ENCODE results near the gene EIPR1. TPM values are rescaled to one million over a fixed set of nuclear protein-coding genes. Genes with fewer than 3 reads are reported as not detected.

EIPR1 gene
- total RNA-seq, 1 experiment from 2014 or later = 40.4 TPM

DNA sequence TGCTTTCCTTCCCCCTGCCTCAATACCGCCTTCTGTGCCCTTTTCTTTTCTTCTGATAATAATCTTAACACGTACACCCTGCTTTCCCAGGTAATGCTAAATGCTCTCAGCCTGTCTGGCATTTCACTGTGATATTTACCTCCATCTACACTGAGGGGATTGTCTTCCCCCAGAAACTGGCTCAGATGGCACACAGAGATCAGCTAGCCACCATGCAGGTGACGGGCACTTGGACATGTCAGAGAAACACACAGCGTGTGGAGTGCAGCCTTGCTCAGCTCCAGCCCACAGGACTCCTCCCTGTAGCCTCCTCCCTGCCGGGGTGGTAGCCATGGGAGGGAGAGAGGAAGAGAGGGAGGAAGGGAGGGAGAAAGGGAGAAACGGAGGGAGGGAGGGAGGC lies 131.2 kb downstream of the EIPR1 start:
- ChIA-PET POLR2A (ENCODE audit: unreplicated experiment) (no interaction called here), CTCF (no interaction called here)
- DNase-seq = no peak
- TF ChIP-seq EZH2 (IDR thresholded peaks at IDR 0.05; ENCODE audit: low read depth) = no peak
- TF ChIP-seq, protein P1, sequence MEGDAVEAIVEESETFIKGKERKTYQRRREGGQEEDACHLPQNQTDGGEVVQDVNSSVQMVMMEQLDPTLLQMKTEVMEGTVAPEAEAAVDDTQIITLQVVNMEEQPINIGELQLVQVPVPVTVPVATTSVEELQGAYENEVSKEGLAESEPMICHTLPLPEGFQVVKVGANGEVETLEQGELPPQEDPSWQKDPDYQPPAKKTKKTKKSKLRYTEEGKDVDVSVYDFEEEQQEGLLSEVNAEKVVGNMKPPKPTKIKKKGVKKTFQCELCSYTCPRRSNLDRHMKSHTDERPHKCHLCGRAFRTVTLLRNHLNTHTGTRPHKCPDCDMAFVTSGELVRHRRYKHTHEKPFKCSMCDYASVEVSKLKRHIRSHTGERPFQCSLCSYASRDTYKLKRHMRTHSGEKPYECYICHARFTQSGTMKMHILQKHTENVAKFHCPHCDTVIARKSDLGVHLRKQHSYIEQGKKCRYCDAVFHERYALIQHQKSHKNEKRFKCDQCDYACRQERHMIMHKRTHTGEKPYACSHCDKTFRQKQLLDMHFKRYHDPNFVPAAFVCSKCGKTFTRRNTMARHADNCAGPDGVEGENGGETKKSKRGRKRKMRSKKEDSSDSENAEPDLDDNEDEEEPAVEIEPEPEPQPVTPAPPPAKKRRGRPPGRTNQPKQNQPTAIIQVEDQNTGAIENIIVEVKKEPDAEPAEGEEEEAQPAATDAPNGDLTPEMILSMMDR (conservative IDR thresholded peaks at IDR 0.05) = no peak
- Histone ChIP-seq H3K4me3 (no peak overlapping the region), H3F3A (ENCODE audit: insufficient read depth, low read depth) (no peaks in the 10 kb centered on the region), H3K4me1 (replicated peaks; ENCODE audit: insufficient read depth) (no peaks in the 10 kb centered on the region), H2AFZ (no peak overlapping the region), H3K79me2 (ENCODE audit: low read depth) (no peaks in the 10 kb centered on the region), H3K36me3 (ENCODE audit: low read depth) (no peaks in the 10 kb centered on the region), H4K20me1 (ENCODE audit: insufficient read depth) (peaks cover 11% of the 10 kb centered on the region; the same call in 1 of the 2 replicates), H3K9me3 (ENCODE audit: insufficient read depth, low read depth) (peaks cover 12% of the 10 kb centered on the region; the same call in 1 of the 2 replicates), H3K9me2 (ENCODE audit: insufficient read depth) (no peaks in the 10 kb centered on the region), H3K27ac (no peak overlapping the region), H3K4me2 (no peak overlapping the region), H3K27me3 (ENCODE audit: insufficient read depth, low read depth) (no peaks in the 10 kb centered on the region)
- intact Hi-C loops (cut with micrococcal nuclease; ENCODE audit: unreplicated experiment) = no loop called here
- no TSS peak for BruUV-seq (replicated peaks)

DNA sequence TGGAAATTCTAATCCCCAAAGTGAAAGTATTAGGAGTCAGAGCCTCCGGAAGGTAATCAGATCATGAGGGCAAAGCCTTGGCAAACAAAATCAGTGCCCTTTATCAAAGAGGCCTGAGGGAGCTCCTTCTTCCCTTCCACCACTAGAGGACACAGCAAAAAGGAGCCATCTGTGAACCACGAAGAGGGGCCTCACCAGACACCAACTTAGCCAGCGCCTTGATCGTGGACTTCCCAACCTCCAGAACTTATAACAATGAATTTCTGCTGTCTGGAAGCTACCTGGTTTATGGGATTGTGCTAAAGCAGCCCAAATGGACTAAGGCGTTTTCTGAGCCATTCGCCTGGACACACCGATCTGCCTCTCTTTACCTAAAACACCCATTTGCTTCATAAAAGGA lies 133.1 kb downstream of the EIPR1 start:
- H3K9me2 ChIP-seq (ENCODE audit: insufficient read depth) = no peaks in the 10 kb centered on the region
- 0 out of 2 replicates have a peak, but pooled peaks cover 7% of the 10 kb centered on the region for H3K9me3 ChIP-seq (ENCODE audit: insufficient read depth, low read depth)
- H3K4me3 ChIP-seq = no peak overlapping the region
- H3K4me1 ChIP-seq (replicated peaks; ENCODE audit: insufficient read depth) = no peaks in the 10 kb centered on the region
- ChIA-PET CTCF (no interaction called here), POLR2A (ENCODE audit: unreplicated experiment) (no interaction called here)
- H3F3A ChIP-seq (ENCODE audit: insufficient read depth, low read depth) = no peaks in the 10 kb centered on the region
- no peaks in the 10 kb centered on the region for H3K27me3 ChIP-seq (ENCODE audit: insufficient read depth, low read depth)
- H3K27ac ChIP-seq = no peak overlapping the region
- H3K79me2 ChIP-seq (ENCODE audit: low read depth) = no peaks in the 10 kb centered on the region
- no peak overlapping the region for H3K4me2 ChIP-seq
- no TSS peak for BruUV-seq (replicated peaks)
- TF ChIP-seq EZH2 (IDR thresholded peaks at IDR 0.05; ENCODE audit: low read depth) = no peak
- TF ChIP-seq, protein P1 (conservative IDR thresholded peaks at IDR 0.05) = no peak
- no peak overlapping the region for H2AFZ ChIP-seq
- DNase-seq = no peak
- peaks cover 11% of the 10 kb centered on the region; the same call in 1 of the 2 replicates for H4K20me1 ChIP-seq (ENCODE audit: insufficient read depth)
- intact Hi-C loops (cut with micrococcal nuclease; ENCODE audit: unreplicated experiment) = no loop called here
- H3K36me3 ChIP-seq (ENCODE audit: low read depth) = no peaks in the 10 kb centered on the region

DNA sequence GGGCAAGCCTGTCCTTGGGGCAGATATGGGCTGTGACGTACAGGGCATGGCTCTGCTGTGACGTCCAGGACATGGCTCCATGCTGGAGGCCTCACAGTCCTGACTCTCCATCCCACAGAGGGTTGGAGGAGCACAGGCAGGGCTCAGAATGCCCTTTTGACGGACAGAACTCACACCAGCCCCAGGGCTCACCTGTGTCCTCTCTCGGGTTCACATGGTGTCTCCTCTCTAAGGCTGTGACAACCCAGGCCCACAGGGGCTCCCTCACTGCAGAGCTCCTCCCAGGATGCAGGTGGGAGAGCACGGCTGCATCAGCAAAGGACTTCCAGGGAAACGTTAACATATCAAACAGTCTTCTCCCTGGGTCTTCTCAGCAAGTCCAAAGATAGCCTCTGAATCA lies 133.8 kb downstream of the EIPR1 start:
- Histone ChIP-seq H4K20me1 (ENCODE audit: insufficient read depth) (peaks cover 11% of the 10 kb centered on the region; the same call in 1 of the 2 replicates), H3K27ac (no peak overlapping the region), H3K4me2 (no peak overlapping the region), H3K36me3 (ENCODE audit: low read depth) (no peaks in the 10 kb centered on the region), H3K9me3 (ENCODE audit: insufficient read depth, low read depth) (0 out of 2 replicates have a peak, but pooled peaks cover under 1% of the 10 kb centered on the region), H3K4me3 (no peak overlapping the region), H3K9me2 (ENCODE audit: insufficient read depth) (no peaks in the 10 kb centered on the region), H3K27me3 (ENCODE audit: insufficient read depth, low read depth) (no peaks in the 10 kb centered on the region), H3F3A (ENCODE audit: insufficient read depth, low read depth) (no peaks in the 10 kb centered on the region), H2AFZ (no peak overlapping the region), H3K79me2 (ENCODE audit: low read depth) (no peaks in the 10 kb centered on the region), H3K4me1 (replicated peaks; ENCODE audit: insufficient read depth) (no peaks in the 10 kb centered on the region)
- POLR2A ChIA-PET (ENCODE audit: unreplicated experiment) = no interaction called here
- CTCF ChIA-PET = no interaction called here
- no peak for TF ChIP-seq EZH2 (IDR thresholded peaks at IDR 0.05; ENCODE audit: low read depth)
- TF ChIP-seq, protein P1 (conservative IDR thresholded peaks at IDR 0.05) = no peak
- intact Hi-C loops (cut with micrococcal nuclease; ENCODE audit: unreplicated experiment) = no loop called here
- DNase-seq = no peak
- BruUV-seq (replicated peaks) = no TSS peak
